Bronchial epithelial cell (primary cell): Measurements from ENCODE around the gene MYPN. TPM values are rescaled to one million over a fixed set of nuclear protein-coding genes. Genes with fewer than 3 reads are reported as not detected.
"Not testable (repeated sequence)": the region's sequence is repeated elsewhere in the genome, so short reads cannot be mapped to it uniquely, and the experiment has no call there.

Source experiments
- DNase-seq: peaks from one replicate; pipeline ENCODE4 v3.0.0-alpha.2; 2010; ENCODE audit warnings: low read depth
- FAIRE-seq: peaks from 2 replicates; lab custom pipeline; 2011; peaks lifted over from hg19 to GRCh38; lab: Jason Lieb, UNC
- H3K27me3 ChIP-seq: 2 replicates; pipeline ENCODE4 v1.5.1; 2011; ENCODE audit warnings: low read length; ENCODE audit not compliant: control insufficient read depth, insufficient read depth
- H3K36me3 ChIP-seq: 2 replicates; pipeline ENCODE4 v1.5.1; 2011; ENCODE audit warnings: low read length; ENCODE audit not compliant: control insufficient read depth, insufficient read depth
- H3K4me3 ChIP-seq: 2 replicates; pipeline ENCODE4 v1.5.1; 2011; ENCODE audit warnings: mild to moderate bottlenecking, low read depth, low read length, control low read depth
- CTCF ChIP-seq: IDR thresholded peaks from 2 replicates; pipeline ENCODE4 v1.5.1; 2011; ENCODE audit warnings: mild to moderate bottlenecking, moderate library complexity, low read length, control low read depth, inconsistent platforms; ENCODE audit not compliant: insufficient read depth, severe bottlenecking
- total RNA-seq: library from RNA; depleted of rRNA; stranded (reverse); fragments of >200 nt; gene quantifications from 2 replicates; pipeline ENCODE4 v1.2.1, GENCODE V29; 2014

Gene MYPN
- total RNA-seq, 1 donor from 2014 or later: not detected

DNA sequence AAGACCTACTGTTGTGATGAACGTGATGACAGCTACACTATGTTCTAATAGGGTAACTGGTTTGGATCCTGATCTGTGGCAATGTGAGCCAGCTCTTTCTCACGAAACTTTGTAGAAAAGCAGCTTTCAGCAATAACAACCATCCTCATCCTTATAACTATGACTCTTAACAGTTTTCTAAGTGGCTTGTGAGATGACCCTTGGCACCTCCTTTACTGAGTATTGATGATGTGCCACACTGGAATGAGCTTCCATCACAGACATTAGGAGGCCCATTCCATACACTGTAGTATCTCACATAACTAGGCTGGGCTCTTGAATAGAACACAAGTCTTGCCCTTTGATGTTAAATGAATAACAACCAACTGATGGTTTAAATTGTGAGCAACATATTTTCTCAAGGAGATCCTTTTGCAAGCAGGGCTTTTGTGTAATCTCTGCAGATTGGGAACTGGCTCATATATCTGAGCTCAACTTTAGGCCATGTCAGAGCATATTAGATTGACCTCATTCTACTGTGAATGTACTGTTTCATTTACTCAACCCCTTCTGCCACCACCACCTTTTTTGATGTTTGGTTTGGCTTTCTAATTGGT lies 46.4 kb downstream of the MYPN start:
- TF ChIP-seq CTCF: no peak
- no peak for DNase-seq
- Histone ChIP-seq H3K4me3 (no peak overlapping the region), H3K27me3 (no peaks in the 10 kb centered on the region), H3K36me3 (no peaks in the 10 kb centered on the region)
- FAIRE-seq: no peak

GRCh38 chr10:68156373-68157185 lies 47.3 kb downstream of the MYPN start:
- Histone ChIP-seq H3K4me3 (no peak overlapping the region), H3K36me3 (no peaks in the 10 kb centered on the region), H3K27me3 (no peaks in the 10 kb centered on the region)
- TF ChIP-seq CTCF: peak; percentile 65
- DNase-seq: peak; percentile 66
- FAIRE-seq: no peak

DNA sequence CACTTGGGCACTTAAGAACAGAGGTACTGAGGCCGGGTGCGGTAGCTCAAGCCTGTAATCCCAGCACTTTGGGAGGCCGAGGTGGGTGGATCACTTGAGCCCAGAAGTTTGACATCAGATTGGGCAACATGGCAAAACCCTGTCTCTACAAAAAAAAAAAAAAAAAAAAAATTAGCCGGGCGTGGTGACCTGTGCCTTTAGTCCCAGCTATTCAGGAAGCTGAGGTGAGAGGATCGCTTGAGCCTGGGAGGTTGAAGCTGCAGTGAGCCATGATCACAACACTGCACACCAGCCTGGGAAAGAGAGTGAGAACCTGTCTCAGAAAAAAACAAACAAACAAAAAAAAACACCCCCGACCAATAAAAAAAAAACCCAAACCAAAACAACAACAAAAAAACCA lies 48.2 kb downstream of the MYPN start:
- FAIRE-seq, H3K4me3 ChIP-seq, H3K27me3 ChIP-seq, H3K36me3 ChIP-seq, DNase-seq: not testable (repeated sequence)

GRCh38 chr10:68158031-68158430 lies 48.7 kb downstream of the MYPN start:
- H3K4me3 ChIP-seq: no peak overlapping the region
- no peak for TF ChIP-seq CTCF
- H3K36me3 ChIP-seq: no peaks in the 10 kb centered on the region
- FAIRE-seq (no peak), DNase-seq (no peak)
- no peaks in the 10 kb centered on the region for H3K27me3 ChIP-seq

DNA sequence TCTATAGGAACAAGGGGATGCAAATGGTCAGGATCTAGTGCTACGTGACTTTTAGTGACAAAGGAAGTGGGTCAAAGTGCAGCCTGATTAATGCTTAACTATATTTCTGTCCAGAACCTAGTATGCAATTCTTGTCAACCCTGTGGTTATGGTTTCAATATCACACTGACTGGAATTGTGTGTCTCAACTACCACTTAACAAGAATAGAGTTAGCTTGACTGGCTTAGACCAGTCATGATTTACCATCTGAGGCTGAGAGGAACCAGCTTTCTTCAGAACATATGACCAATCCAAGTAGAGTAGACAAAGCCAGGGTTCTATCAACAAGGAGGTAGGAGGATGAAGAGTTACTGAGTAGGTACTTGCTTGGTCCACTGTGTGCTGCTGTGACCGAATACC lies 54.4 kb downstream of the MYPN start:
- TF ChIP-seq CTCF: no peak
- Histone ChIP-seq H3K36me3 (no peaks in the 10 kb centered on the region), H3K4me3 (no peak overlapping the region), H3K27me3 (no peaks in the 10 kb centered on the region)
- DNase-seq (no peak), FAIRE-seq (no peak)

DNA sequence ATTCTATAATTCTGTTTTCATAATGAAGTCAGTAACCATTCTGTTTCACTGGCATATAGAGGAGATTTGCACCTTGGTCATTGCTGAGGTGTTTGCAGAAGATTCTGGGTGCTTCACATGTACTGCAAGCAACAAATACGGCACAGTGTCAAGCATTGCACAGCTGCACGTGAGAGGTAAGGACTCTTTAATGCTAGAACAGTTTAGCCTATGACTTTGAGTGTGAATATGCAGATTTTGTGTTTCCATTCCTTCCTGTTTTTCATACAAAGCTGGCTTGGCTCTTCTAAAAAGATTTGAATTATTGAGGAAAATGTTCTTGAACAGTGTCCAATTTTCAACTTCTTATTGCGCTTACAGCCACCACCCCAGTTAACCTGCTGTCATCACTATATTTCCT lies 56.4 kb downstream of the MYPN start:
- DNase-seq: no peak
- H3K27me3 ChIP-seq: no peaks in the 10 kb centered on the region

More for the DNA sequence above, 56.4 kb downstream of the MYPN start:
- no peak for FAIRE-seq
- TF ChIP-seq CTCF: no peak
- H3K36me3 ChIP-seq: no peaks in the 10 kb centered on the region
- no peak overlapping the region for H3K4me3 ChIP-seq
